Measurements from ENCODE around the gene PACS2.
"Not testable (repeated sequence)": the region's sequence is repeated elsewhere in the genome, so short reads cannot be mapped to it uniquely, and the experiment has no call there.

PACS2 gene

DNA sequence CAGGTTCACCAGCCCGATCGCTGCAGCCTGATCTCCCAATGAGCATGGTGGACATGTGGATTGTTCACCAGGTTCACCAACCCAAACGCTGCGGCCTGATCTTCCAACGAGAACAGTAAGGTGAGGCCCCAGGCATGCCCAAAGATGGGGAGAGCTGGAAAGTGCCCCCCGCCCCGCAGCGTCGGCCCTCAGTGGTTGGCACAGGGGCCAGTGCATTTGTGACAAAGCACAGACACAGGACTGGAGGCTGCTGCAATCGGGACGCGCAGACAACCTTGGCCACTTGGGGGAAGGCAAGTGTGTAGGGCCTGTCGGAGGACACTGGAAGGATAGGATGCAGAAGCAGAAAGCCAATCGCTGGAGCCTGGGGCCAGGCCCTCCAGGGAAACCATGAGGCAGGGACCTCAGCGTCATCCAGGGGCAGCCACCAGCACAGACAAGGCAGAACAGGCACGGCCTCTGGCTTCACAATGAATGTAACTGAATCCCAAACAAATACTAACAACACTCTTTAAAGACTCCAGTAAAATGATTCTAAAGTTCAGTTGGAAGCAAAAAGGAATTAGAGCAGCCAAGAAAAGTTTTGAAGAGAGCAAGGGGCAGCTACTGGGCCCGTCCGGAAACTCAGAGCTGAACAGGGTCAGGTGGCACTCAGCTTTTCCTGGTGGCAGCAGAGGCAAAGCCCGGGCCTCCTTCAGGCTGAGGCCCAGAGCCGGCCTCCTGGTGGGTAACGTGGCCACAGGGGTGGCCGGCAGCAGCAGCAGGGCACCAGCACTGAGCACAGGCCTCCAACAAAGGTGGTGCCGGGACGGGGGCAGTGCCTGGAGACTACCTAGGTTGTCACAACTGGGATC, 27.1 kb upstream of the PACS2 start:
- Histone ChIP-seq H3K4me3 (ENCODE audit: low read depth in 1 of 5, low read length in 5 of 5) (no peak overlapping the region), H3K27me3 (ENCODE audit: control insufficient read depth in 5 of 5, insufficient read depth in 4 of 5, low read length in 5 of 5) (no peaks in the 10 kb centered on the region), H3K27ac (ENCODE audit: low read depth, low read length) (no peak overlapping the region), H3K9me3 (ENCODE audit: control insufficient read depth in 5 of 5, low read length in 5 of 5) (no peaks in the 10 kb centered on the region), H3K9ac (ENCODE audit: low read length in 5 of 5) (peak overlapping the region in 1 of 5 donors; percentile 43), H3K36me3 (ENCODE audit: control insufficient read depth in 5 of 5, insufficient read depth in 5 of 5, low read length in 5 of 5) (peaks cover 0 to 6% (median 0%) of the 10 kb centered on the region in 5 donors), H3K4me1 (ENCODE audit: control insufficient read depth in 5 of 5, insufficient read depth in 5 of 5, low read length in 5 of 5) (peaks cover under 1 to 54% (median 34%) of the 10 kb centered on the region in 5 donors)

DNA sequence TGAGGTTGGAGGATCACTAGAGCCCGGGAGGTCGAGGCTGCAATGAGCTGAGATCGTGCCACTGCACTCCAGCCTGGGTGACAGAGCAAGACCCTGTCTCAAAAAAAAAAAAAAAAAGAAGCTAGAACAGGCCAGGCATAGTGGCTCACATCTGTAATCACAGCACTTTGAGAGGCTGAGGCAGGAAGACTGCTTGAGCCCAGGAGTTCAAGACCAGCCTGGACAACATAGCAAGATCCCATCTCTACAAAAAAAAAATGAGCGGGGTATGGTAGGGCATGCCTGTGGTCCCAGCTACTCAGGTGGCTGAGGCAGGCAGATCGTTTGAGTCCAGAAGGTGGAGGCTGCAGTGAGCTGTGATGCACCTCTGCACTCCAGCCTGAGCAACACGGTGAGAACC, 25.6 kb upstream of the PACS2 start:
- H3K36me3 ChIP-seq (ENCODE audit: control insufficient read depth in 5 of 5, insufficient read depth in 5 of 5, low read length in 5 of 5): not testable (repeated sequence)

DNA sequence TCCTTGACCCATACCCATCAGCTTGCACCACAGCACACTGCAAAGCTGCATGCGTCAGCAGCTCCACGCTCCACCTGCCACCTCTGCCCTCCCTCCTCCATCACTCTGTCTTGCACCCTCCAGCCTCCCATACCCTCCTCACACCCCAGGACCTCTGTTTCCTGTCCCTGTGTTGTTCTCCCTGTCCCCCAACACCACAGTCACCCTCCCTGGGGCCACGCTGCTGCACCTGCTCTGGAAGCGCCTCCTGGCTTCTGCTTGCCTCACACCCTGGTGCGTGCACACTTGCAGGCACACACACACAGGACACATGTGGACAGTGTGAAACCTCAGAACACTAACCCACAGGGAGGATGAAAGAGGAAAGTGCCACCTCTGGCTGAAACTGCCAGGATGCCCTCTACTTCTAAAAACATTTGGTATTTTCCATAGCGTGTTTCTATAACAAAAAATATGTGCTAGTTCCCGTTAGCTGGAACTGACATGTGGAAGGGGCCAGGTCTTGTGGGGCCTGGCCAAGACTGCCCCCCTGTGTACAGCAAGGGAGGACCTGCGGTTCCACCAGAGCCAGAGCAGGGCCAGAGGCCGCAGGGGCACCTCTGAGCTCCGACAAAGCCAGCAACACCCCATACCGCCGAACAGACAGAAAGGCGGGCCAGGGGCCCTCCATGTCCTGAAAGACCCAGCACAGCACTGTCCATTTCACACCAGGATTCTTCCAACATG, 23.8 kb upstream of the PACS2 start:
- Histone ChIP-seq H3K9me3 (ENCODE audit: control insufficient read depth in 5 of 5, low read length in 5 of 5) (no peaks in the 10 kb centered on the region), H3K36me3 (ENCODE audit: control insufficient read depth in 5 of 5, insufficient read depth in 5 of 5, low read length in 5 of 5) (peaks cover 0 to 3% (median 0%) of the 10 kb centered on the region in 5 donors)

More for the DNA sequence above, 25.6 kb upstream of the PACS2 start:
- H3K9me3 ChIP-seq (ENCODE audit: control insufficient read depth in 5 of 5, low read length in 5 of 5); H3K27me3 ChIP-seq (ENCODE audit: control insufficient read depth in 5 of 5, insufficient read depth in 4 of 5, low read length in 5 of 5); H3K9ac ChIP-seq (ENCODE audit: low read length in 5 of 5); H3K27ac ChIP-seq (ENCODE audit: low read depth, low read length); H3K4me3 ChIP-seq (ENCODE audit: low read depth in 1 of 5, low read length in 5 of 5): not testable (repeated sequence)
- peaks cover 3 to 65% (median 49%) of the 10 kb centered on the region in 5 donors for H3K4me1 ChIP-seq (ENCODE audit: control insufficient read depth in 5 of 5, insufficient read depth in 5 of 5, low read length in 5 of 5)

DNA sequence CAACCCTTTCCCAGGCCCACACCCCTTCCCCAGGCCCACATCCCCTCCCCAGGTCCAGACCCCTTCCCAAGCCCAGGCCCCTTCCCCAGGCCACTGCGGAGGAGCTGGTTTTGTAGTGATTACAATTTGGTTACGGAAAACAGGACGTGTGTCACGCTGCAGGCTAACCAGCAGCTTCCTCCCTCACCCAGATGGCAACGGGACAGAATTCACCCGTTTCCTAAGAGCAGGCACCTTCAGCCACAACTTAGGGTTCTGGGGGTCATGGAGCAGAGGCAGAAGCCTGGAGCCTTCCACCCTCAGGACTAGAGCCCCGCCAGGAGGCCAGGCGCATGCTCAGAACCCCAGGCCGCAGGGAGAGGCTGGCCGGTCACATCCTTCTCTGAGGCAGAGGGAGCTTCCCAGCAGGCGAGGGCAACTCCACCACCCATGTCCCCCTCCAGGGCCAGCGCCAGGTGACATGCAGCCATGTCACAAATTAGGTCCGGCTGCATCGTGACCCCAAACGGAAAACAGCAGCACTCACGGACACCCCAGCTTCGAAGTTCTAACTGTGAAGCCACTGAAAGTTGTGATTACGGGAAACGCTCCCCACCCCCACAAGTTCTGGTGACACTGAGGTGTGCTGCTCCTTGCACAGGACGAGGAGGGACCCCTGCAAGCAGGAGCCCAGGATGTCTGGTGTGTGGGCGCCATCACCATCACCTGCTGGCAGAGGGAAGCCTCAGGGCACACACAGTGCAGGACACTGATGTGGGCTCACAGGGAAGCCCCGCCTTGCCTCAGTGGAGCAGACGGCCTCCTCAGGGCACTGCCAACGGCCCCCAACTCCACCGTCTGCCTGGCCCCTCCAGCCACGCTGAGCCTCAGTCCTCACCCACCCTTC, 21.5 kb upstream of the PACS2 start:
- Histone ChIP-seq H3K27me3 (ENCODE audit: control insufficient read depth in 5 of 5, insufficient read depth in 4 of 5, low read length in 5 of 5) (no peaks in the 10 kb centered on the region), H3K9ac (ENCODE audit: low read length in 5 of 5) (peak overlapping the region in 3 of 5 donors; percentile 35 to 66 (median 62)), H3K27ac (ENCODE audit: low read depth, low read length) (no peak overlapping the region), H3K9me3 (ENCODE audit: control insufficient read depth in 5 of 5, low read length in 5 of 5) (no peaks in the 10 kb centered on the region), H3K36me3 (ENCODE audit: control insufficient read depth in 5 of 5, insufficient read depth in 5 of 5, low read length in 5 of 5) (no peaks in the 10 kb centered on the region), H3K4me1 (ENCODE audit: control insufficient read depth in 5 of 5, insufficient read depth in 5 of 5, low read length in 5 of 5) (peaks cover 5 to 37% (median 27%) of the 10 kb centered on the region in 5 donors), H3K4me3 (ENCODE audit: low read depth in 1 of 5, low read length in 5 of 5) (peak overlapping the region in 3 of 5 donors; percentile 17 to 48 (median 28))

More for the DNA sequence above, 23.8 kb upstream of the PACS2 start:
- Histone ChIP-seq H3K9ac (ENCODE audit: low read length in 5 of 5) (no peak overlapping the region), H3K4me1 (ENCODE audit: control insufficient read depth in 5 of 5, insufficient read depth in 5 of 5, low read length in 5 of 5) (peaks cover 5 to 59% (median 43%) of the 10 kb centered on the region in 5 donors), H3K27ac (ENCODE audit: low read depth, low read length) (no peak overlapping the region), H3K4me3 (ENCODE audit: low read depth in 1 of 5, low read length in 5 of 5) (no peak overlapping the region), H3K27me3 (ENCODE audit: control insufficient read depth in 5 of 5, insufficient read depth in 4 of 5, low read length in 5 of 5) (no peaks in the 10 kb centered on the region)

GRCh38 chr14:105294142-105294597, 20.4 kb upstream of the PACS2 start:
- Histone ChIP-seq H3K27me3 (ENCODE audit: control insufficient read depth in 5 of 5, insufficient read depth in 4 of 5, low read length in 5 of 5) (no peaks in the 10 kb centered on the region), H3K27ac (ENCODE audit: low read depth, low read length) (no peak overlapping the region), H3K4me1 (ENCODE audit: control insufficient read depth in 5 of 5, insufficient read depth in 5 of 5, low read length in 5 of 5) (peaks cover 5 to 42% (median 29%) of the 10 kb centered on the region in 5 donors), H3K9me3 (ENCODE audit: control insufficient read depth in 5 of 5, low read length in 5 of 5) (no peaks in the 10 kb centered on the region), H3K36me3 (ENCODE audit: control insufficient read depth in 5 of 5, insufficient read depth in 5 of 5, low read length in 5 of 5) (no peaks in the 10 kb centered on the region), H3K9ac (ENCODE audit: low read length in 5 of 5) (peak overlapping the region in 4 of 5 donors; percentile 14 to 45 (median 40)), H3K4me3 (ENCODE audit: low read depth in 1 of 5, low read length in 5 of 5) (no peak overlapping the region)

DNA sequence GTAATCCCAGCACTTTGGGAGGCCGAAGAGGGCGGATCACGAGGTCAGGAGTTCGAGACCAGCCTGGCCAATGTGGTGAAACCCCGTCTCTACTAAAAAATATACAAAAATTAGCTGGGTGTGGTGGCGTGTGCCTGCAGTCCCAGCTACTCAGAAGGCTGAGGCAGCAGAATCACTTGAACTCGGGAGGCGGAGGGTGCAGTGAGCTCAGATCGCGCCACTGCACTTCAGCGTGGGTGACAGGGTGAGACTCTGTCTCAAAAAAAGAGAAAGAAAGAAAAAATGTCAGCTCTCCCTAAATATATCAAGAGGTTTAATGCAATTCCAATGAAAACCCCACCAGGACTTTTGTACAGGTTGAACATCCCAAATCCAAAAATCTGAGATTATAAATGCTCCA, 17.2 kb upstream of the PACS2 start:
- not testable (repeated sequence) for H3K4me3 ChIP-seq (ENCODE audit: low read depth in 1 of 5, low read length in 5 of 5); H3K9me3 ChIP-seq (ENCODE audit: control insufficient read depth in 5 of 5, low read length in 5 of 5); H3K27me3 ChIP-seq (ENCODE audit: control insufficient read depth in 5 of 5, insufficient read depth in 4 of 5, low read length in 5 of 5); H3K9ac ChIP-seq (ENCODE audit: low read length in 5 of 5); H3K36me3 ChIP-seq (ENCODE audit: control insufficient read depth in 5 of 5, insufficient read depth in 5 of 5, low read length in 5 of 5); H3K27ac ChIP-seq (ENCODE audit: low read depth, low read length)
- peaks cover 8 to 44% (median 42%) of the 10 kb centered on the region in 5 donors for H3K4me1 ChIP-seq (ENCODE audit: control insufficient read depth in 5 of 5, insufficient read depth in 5 of 5, low read length in 5 of 5)

- H3K4me3 ChIP-seq (ENCODE audit: low read depth in 1 of 5, low read length in 5 of 5): peak overlapping the region; percentile 68 to 90 (median 80)
- no peaks in the 10 kb centered on the region for H3K9me3 ChIP-seq (ENCODE audit: control insufficient read depth in 5 of 5, low read length in 5 of 5)
- H3K9ac ChIP-seq (ENCODE audit: low read length in 5 of 5): peak overlapping the region; percentile 63 to 90 (median 86)
- peaks cover 3 to 21% (median 19%) of the 10 kb centered on the region in 5 donors for H3K4me1 ChIP-seq (ENCODE audit: control insufficient read depth in 5 of 5, insufficient read depth in 5 of 5, low read length in 5 of 5)
- H3K27ac ChIP-seq (ENCODE audit: low read depth, low read length): peak overlapping the region; percentile 62
- no peaks in the 10 kb centered on the region for H3K36me3 ChIP-seq (ENCODE audit: control insufficient read depth in 5 of 5, insufficient read depth in 5 of 5, low read length in 5 of 5)
- H3K27me3 ChIP-seq (ENCODE audit: control insufficient read depth in 5 of 5, insufficient read depth in 4 of 5, low read length in 5 of 5): no peaks in the 10 kb centered on the region
Observed at GRCh38 chr14:105299654-105300541, 14.7 kb upstream of the PACS2 start.

- Histone ChIP-seq H3K4me1 (ENCODE audit: control insufficient read depth in 5 of 5, insufficient read depth in 5 of 5, low read length in 5 of 5) (peaks cover 3 to 21% (median 19%) of the 10 kb centered on the region in 5 donors), H3K27ac (ENCODE audit: low read depth, low read length) (peak within 1 kb of the TSS; percentile 78), H3K27me3 (ENCODE audit: control insufficient read depth in 5 of 5, insufficient read depth in 4 of 5, low read length in 5 of 5) (no peaks in the 10 kb centered on the region), H3K9ac (ENCODE audit: low read length in 5 of 5) (peak within 1 kb of the TSS; percentile 63 to 90 (median 86)), H3K36me3 (ENCODE audit: control insufficient read depth in 5 of 5, insufficient read depth in 5 of 5, low read length in 5 of 5) (no peaks in the 10 kb centered on the region), H3K4me3 (ENCODE audit: low read depth in 1 of 5, low read length in 5 of 5) (peak within 1 kb of the TSS; percentile 68 to 90 (median 80)), H3K9me3 (ENCODE audit: control insufficient read depth in 5 of 5, low read length in 5 of 5) (no peaks in the 10 kb centered on the region)
Observed at GRCh38 chr14:105300542-105301102, 13.9 kb upstream of the PACS2 start, which contains the start of gene BRF1. TSS of gene BRF1 (minus strand) at chr14:105301001. CDS start at chr14:105300629, 372 bp downstream.
